GM19372 (cell line): ENCODE data around the gene IER3.

Experiments used
- ATAC-seq: cut with Tn5 transposase; IDR thresholded peaks from one replicate; pipeline ENCODE4 v1.9.1; 2021; ENCODE audit warnings: mild to moderate bottlenecking, low read depth, moderate library complexity; ENCODE audit not compliant: unreplicated experiment

Gene IER3

GRCh38 chr6:30749554-30750378 is 5.4 kb upstream of the IER3 start:
- ATAC-seq = no peak

- no peak for ATAC-seq
Observed at GRCh38 chr6:30748851-30749540, 4.6 kb upstream of the IER3 start.

- no peak for ATAC-seq
Observed at GRCh38 chr6:30747902-30748769, 3.8 kb upstream of the IER3 start.

GRCh38 chr6:30747300-30747687 is 2.9 kb upstream of the IER3 start:
- ATAC-seq = no peak

- no peak for ATAC-seq
Observed at GRCh38 chr6:30743099-30744053, 971 bp downstream of the IER3 start.

- peak; percentile 73 for ATAC-seq
Observed at GRCh38 chr6:30742316-30743098, 1.8 kb downstream of the IER3 start, which contains the start of gene FLOT1. FLOT1 (minus strand) TSS chr6:30742687; CDS start chr6:30742189, 498 bp downstream.

GRCh38 chr6:30741789-30742315 is 2.5 kb downstream of the IER3 start:
- ATAC-seq = no peak

GRCh38 chr6:30741063-30741779 is 3.1 kb downstream of the IER3 start:
- ATAC-seq = no peak

GRCh38 chr6:30740540-30740870 is 3.8 kb downstream of the IER3 start:
- no peak for ATAC-seq

- ATAC-seq = no peak
Observed at GRCh38 chr6:30738532-30738931, 5.8 kb downstream of the IER3 start.

GRCh38 chr6:30735668-30736314 is 8.6 kb downstream of the IER3 start:
- no peak for ATAC-seq

GRCh38 chr6:30732237-30732943 is 12.0 kb downstream of the IER3 start:
- no peak for ATAC-seq

- peak; percentile 51 for ATAC-seq
Observed at GRCh38 chr6:30730601-30731435, 13.5 kb downstream of the IER3 start.

GRCh38 chr6:30727920-30728553 is 16.3 kb downstream of the IER3 start:
- ATAC-seq = no peak

- ATAC-seq = no peak
Observed at GRCh38 chr6:30726506-30727413, 17.6 kb downstream of the IER3 start.
